Measurements from ENCODE around the gene PPCDC. TPM values are rescaled to one million over a fixed set of nuclear protein-coding genes. Genes with fewer than 3 reads are reported as not detected.

PPCDC gene
- total and polyA plus RNA-seq, 2 of the 4 experiments (the other 2 are of a cell fraction): 13.3 to 16.3 TPM

DNA sequence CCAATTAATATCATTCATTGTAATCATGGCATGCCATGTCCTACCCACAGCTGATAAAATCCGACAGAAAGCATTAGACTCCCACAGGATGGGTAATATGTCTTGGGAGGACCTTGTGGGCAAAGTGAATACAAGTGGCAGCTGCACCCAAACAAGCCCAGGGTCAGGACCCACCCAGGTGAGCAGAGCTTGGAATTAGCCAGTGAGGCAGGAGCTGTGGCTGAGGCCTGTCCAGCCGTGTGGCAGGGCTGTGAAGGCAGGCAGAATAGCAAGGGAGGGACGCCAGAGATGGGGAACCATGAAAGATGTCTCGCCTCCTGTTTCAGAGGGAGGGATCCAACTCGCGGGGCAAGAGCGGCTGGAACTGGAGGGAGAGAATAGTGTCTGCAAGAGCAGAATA lies 74.5 kb downstream of the PPCDC start:
- H4K5ac ChIP-seq (ENCODE audit: low read depth, low read length): no peak overlapping the region
- H2AK9ac ChIP-seq (replicated peaks; ENCODE audit: low read depth, low read length, poor library complexity): no peak overlapping the region
- no peak overlapping the region for H3K14ac ChIP-seq (replicated peaks; ENCODE audit: low read depth, low read length)
- ATAC-seq (ENCODE audit: low read depth) (no peak), DNase-seq (no peak)
- no peak overlapping the region for H2BK15ac ChIP-seq (ENCODE audit: low read depth, low read length)
- no peaks in the 10 kb centered on the region for H3K4me1 ChIP-seq (ENCODE audit: control insufficient read depth, insufficient read depth, low read length)
- no peak overlapping the region for H3K27ac ChIP-seq (ENCODE audit: insufficient read depth, low read length)
- no peak overlapping the region for H3K23ac ChIP-seq (ENCODE audit: low read depth, low read length)
- H2BK20ac ChIP-seq (ENCODE audit: low read depth, low read length): no peak overlapping the region
- H2AK5ac ChIP-seq (ENCODE audit: low read depth, low read length): no peak overlapping the region
- no peaks in the 10 kb centered on the region for H3K9me3 ChIP-seq (ENCODE audit: control insufficient read depth, insufficient read depth, low read length)
- TF ChIP-seq POLR2A (IDR thresholded peaks at IDR 0.05; ENCODE audit: low read depth, low read length) (no peak), RFX5 (IDR thresholded peaks at IDR 0.05; ENCODE audit: low read depth, low read length) (no peak), SMC3 (IDR thresholded peaks at IDR 0.05; ENCODE audit: low read depth, low read length) (no peak), MAFK (IDR thresholded peaks at IDR 0.05; ENCODE audit: low read depth, low read length) (no peak)
- TF ChIP-seq, protein P1, sequence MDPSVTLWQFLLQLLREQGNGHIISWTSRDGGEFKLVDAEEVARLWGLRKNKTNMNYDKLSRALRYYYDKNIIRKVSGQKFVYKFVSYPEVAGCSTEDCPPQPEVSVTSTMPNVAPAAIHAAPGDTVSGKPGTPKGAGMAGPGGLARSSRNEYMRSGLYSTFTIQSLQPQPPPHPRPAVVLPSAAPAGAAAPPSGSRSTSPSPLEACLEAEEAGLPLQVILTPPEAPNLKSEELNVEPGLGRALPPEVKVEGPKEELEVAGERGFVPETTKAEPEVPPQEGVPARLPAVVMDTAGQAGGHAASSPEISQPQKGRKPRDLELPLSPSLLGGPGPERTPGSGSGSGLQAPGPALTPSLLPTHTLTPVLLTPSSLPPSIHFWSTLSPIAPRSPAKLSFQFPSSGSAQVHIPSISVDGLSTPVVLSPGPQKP (IDR thresholded peaks at IDR 0.05; ENCODE audit: borderline replicate concordance, low read depth, low read length): no peak
- TF ChIP-seq, protein P2, sequence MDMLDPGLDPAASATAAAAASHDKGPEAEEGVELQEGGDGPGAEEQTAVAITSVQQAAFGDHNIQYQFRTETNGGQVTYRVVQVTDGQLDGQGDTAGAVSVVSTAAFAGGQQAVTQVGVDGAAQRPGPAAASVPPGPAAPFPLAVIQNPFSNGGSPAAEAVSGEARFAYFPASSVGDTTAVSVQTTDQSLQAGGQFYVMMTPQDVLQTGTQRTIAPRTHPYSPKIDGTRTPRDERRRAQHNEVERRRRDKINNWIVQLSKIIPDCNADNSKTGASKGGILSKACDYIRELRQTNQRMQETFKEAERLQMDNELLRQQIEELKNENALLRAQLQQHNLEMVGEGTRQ (IDR thresholded peaks at IDR 0.05; ENCODE audit: low read depth, low read length): no peak
- H3K56ac ChIP-seq (ENCODE audit: extremely low read depth, insufficient read depth, low read length): no peak overlapping the region
- H2BK120ac ChIP-seq (ENCODE audit: low read depth, low read length): no peak overlapping the region
- no peak overlapping the region for H2AFZ ChIP-seq (replicated peaks; ENCODE audit: low read length, poor library complexity)
- intact Hi-C loops (cut with micrococcal nuclease) (no loop called here), in situ Hi-C loops (cut with MboI; ENCODE audit: low sequenced_read_pairs) (no loop called here), dilution Hi-C loops (cut with HindIII; ENCODE audit: low sequenced_read_pairs, unreplicated experiment) (no loop called here)
- WGBS, 2 experiments (ENCODE audit: extremely low coverage in 2 of 2, insufficient read length in 1 of 2): 74% methylated on average over 5 of the region's 7 CpGs; no CpG with 5 or more reads in 1 of the 2 experiments
- H3K4me2 ChIP-seq (ENCODE audit: low read depth, low read length): no peak overlapping the region
- CTCF ChIA-PET: no interaction called here
- H3K18ac ChIP-seq (ENCODE audit: low read depth, low read length): no peak overlapping the region
- H3K27me3 ChIP-seq (ENCODE audit: control insufficient read depth, insufficient read depth, low read length): peaks cover 12% of the 10 kb centered on the region
- no peak overlapping the region for H3K9ac ChIP-seq (ENCODE audit: low read depth, low read length)
- H3K79me1 ChIP-seq (ENCODE audit: low read depth in 1 of 2, low read length in 2 of 2): no peaks in the 10 kb centered on the region
- no peak overlapping the region for H4K91ac ChIP-seq (ENCODE audit: insufficient read depth, low read depth, low read length)
- H3K4me3 ChIP-seq (ENCODE audit: insufficient read depth, low read depth, low read length): no peak overlapping the region
- no peak overlapping the region for H2BK5ac ChIP-seq (ENCODE audit: low read depth, low read length, poor library complexity, severe bottlenecking)
- no peaks in the 10 kb centered on the region for H3K36me3 ChIP-seq (ENCODE audit: control insufficient read depth, insufficient read depth, low read length)
- POLR2A ChIA-PET (ENCODE audit: unreplicated experiment): no interaction called here
- no peaks in the 10 kb centered on the region for H3K9me1 ChIP-seq (ENCODE audit: insufficient read depth, low read length)
- no TSS peak for BruUV-seq (replicated peaks)
- no peak overlapping the region for H3K4ac ChIP-seq (ENCODE audit: low read depth, low read length)
- no peak overlapping the region for H4K8ac ChIP-seq (ENCODE audit: low read depth in 2 of 2, low read length in 2 of 2)
- no peaks in the 10 kb centered on the region for H4K20me1 ChIP-seq (ENCODE audit: insufficient read depth, low read length)
